HCT116 (cell line): ENCODE results near the gene ASB1. TPM values are rescaled to one million over a fixed set of nuclear protein-coding genes. Genes with fewer than 3 reads are reported as not detected.

Experiments used
- ATAC-seq: fragments of 200-7000 bp; cut with Tn5 transposase; 2 replicates; pipeline ENCODE4 v1.9.1; 2020; ENCODE audit warnings: mild to moderate bottlenecking, moderate library complexity
- BruUV-seq: library from RNA; stranded (reverse); fragments of 400-500 nt; replicated peaks from 2 replicates; lab custom pipeline; 2021; lab: Mats Ljungman, UMichigan
- CTCF ChIA-PET: fragments of 300-600 bp; sonication (Branson Sonifier 250); formaldehyde crosslinking; loops from one replicate; lab custom pipeline; 2021; ENCODE audit warnings: antibody characterized with exemption; lab: Charles Lee
- POLR2A ChIA-PET: fragments of 300-600, 350-600 bp; sonication (Branson Sonifier 250); formaldehyde crosslinking; loops from one replicate; lab custom pipeline; 2021; ENCODE audit warnings: antibody characterized with exemption; lab: Charles Lee
- RAD21 ChIA-PET, 2 experiments: fragments of 300-600 bp; sonication (Branson Sonifier 250); formaldehyde crosslinking; loops; one replicate each; lab custom pipeline; 2023; ENCODE audit warnings: low total read pairs in 2 of 2; ENCODE audit not compliant: uncharacterized antibody in 2 of 2, unreplicated experiment in 2 of 2, low non-redundant PET in 1 of 2; lab: Charles Lee
- DNase-seq: peaks from one replicate; pipeline ENCODE4 v3.0.0-alpha.2; 2010; ENCODE audit warnings: low read depth, low spot score
- H2AFZ ChIP-seq: fragments of 200-600 bp; shearing (Covaris generic), sonication (generic); 2 replicates; pipeline ENCODE4 v1.6.1; 2017; ENCODE audit warnings: low read depth, mixed run types, mixed read lengths, antibody characterized with exemption, low read length; ENCODE audit not compliant: poor library complexity, severe bottlenecking
- H3K27ac ChIP-seq: 2 replicates; pipeline ENCODE4 v1.5.1; 2012; ENCODE audit warnings: low read depth, low read length
- H3K27me3 ChIP-seq: fragments of 200-600 bp; sonication (generic); 2 replicates; pipeline ENCODE4 v1.6.1; 2016; ENCODE audit warnings: mixed run types, low read length, mixed read lengths; ENCODE audit not compliant: insufficient read depth
- H3K36me3 ChIP-seq, 2 experiments: fragments of 200-500 bp in 1 of 2; fragments of 200-600 bp in 1 of 2; sonication (Bioruptor generic) in 1 of 2; sonication (generic) in 1 of 2; 2 replicates each; pipeline versions ENCODE4 v1.5.1 to v1.6.1; 2014 to 2016; ENCODE audit warnings: low read length in 2 of 2, inconsistent platforms in 1 of 2, mixed read lengths in 1 of 2, mixed run types in 1 of 2; ENCODE audit not compliant: insufficient read depth in 2 of 2, control insufficient read depth in 1 of 2
- H3K4me1 ChIP-seq, 2 experiments: fragments of 200-600 bp in 1 of 2; sonication (generic) in 1 of 2; 2 replicates each; pipeline versions ENCODE4 v1.5.1 to v1.6.1; 2012 to 2017; ENCODE audit warnings: low read length in 2 of 2, inconsistent platforms in 1 of 2, mild to moderate bottlenecking in 1 of 2, mixed read lengths in 1 of 2, mixed run types in 1 of 2, moderate library complexity in 1 of 2; ENCODE audit not compliant: insufficient read depth in 2 of 2, control insufficient read depth in 1 of 2
- H3K4me2 ChIP-seq: fragments of 200-600 bp; sonication (generic); 2 replicates; pipeline ENCODE4 v1.6.1; 2017; ENCODE audit warnings: mixed run types, low read length, mixed read lengths
- H3K4me3 ChIP-seq, 2 experiments: fragments of 200-600 bp in 1 of 2; sonication (generic) in 1 of 2; replicated peaks in 1 of 2; 2 replicates each; pipeline ENCODE4 v1.5.1; 2011 to 2016; ENCODE audit warnings: low read length in 2 of 2, control low read depth in 1 of 2, low read depth in 1 of 2, mild to moderate bottlenecking in 1 of 2, mixed read lengths in 1 of 2, mixed run types in 1 of 2
- H3K79me2 ChIP-seq: fragments of 200-600 bp; sonication (generic); 2 replicates; pipeline ENCODE4 v1.6.1; 2017; ENCODE audit warnings: mild to moderate bottlenecking, mixed run types, low read length, moderate library complexity, mixed read lengths; ENCODE audit not compliant: insufficient read depth
- H3K9ac ChIP-seq: fragments of 200-600 bp; sonication (generic); 2 replicates; pipeline ENCODE4 v1.6.1; 2016; ENCODE audit warnings: low read length, mixed read lengths
- H3K9me2 ChIP-seq: fragments of 200-600 bp; sonication (generic), shearing (Covaris generic); 2 replicates; pipeline ENCODE4 v1.6.1; 2017; ENCODE audit warnings: mixed run types, mild to moderate bottlenecking, moderate library complexity; ENCODE audit not compliant: insufficient read depth
- H3K9me3 ChIP-seq, 2 experiments: fragments of 200-500 bp in 1 of 2; fragments of 200-600 bp in 1 of 2; sonication (Bioruptor generic) in 1 of 2; sonication (generic) in 1 of 2; 2 replicates each; pipeline ENCODE4 v1.6.1; 2014 to 2017; ENCODE audit warnings: low read length in 2 of 2, mixed read lengths in 2 of 2, inconsistent platforms in 1 of 2, low read depth in 1 of 2, mild to moderate bottlenecking in 1 of 2, mixed run types in 1 of 2, moderate library complexity in 1 of 2; ENCODE audit not compliant: control insufficient read depth in 1 of 2, insufficient read depth in 1 of 2
- H4K20me1 ChIP-seq: fragments of 200-600 bp; sonication (generic), shearing (Covaris generic); 2 replicates; pipeline ENCODE4 v1.6.1; 2017; ENCODE audit warnings: mixed run types, mild to moderate bottlenecking, moderate library complexity; ENCODE audit not compliant: insufficient read depth
- CEBPB ChIP-seq: IDR thresholded peaks from 2 replicates; pipeline ENCODE4 v1.6.1; 2012; ENCODE audit warnings: low read depth
- RAD21 ChIP-seq: IDR thresholded peaks from 2 replicates; pipeline ENCODE4 v1.6.1; 2012; ENCODE audit warnings: low read depth, mild to moderate bottlenecking
- YY1 ChIP-seq: IDR thresholded peaks from 2 replicates; pipeline ENCODE4 v1.6.1; 2011; ENCODE audit warnings: low read length, low read depth, moderate library complexity, mild to moderate bottlenecking; ENCODE audit not compliant: insufficient replicate concordance; ENCODE audit errors: extremely low read depth
- intact Hi-C: fragments of 100-400 bp; cut with micrococcal nuclease; formaldehyde crosslinking; loops from 2 replicates; pipeline ENCODE4 v1.10.0; 2022
- total RNA-seq: library from RNA; stranded (reverse); gene quantifications from one replicate; pipeline ENCODE4 v1.2.1, GENCODE V29; 2021; ENCODE audit not compliant: unreplicated experiment
- TF ChIP-seq, protein P1 (sequence below): IDR thresholded peaks from 2 replicates; pipeline ENCODE4 v1.6.1; 2012
- TF ChIP-seq, protein P2 (sequence below): IDR thresholded peaks from 2 replicates; pipeline ENCODE4 v1.6.1; 2012

The ASB1 gene
- total RNA-seq, 1 experiment from 2014 or later = 43.1 TPM

DNA sequence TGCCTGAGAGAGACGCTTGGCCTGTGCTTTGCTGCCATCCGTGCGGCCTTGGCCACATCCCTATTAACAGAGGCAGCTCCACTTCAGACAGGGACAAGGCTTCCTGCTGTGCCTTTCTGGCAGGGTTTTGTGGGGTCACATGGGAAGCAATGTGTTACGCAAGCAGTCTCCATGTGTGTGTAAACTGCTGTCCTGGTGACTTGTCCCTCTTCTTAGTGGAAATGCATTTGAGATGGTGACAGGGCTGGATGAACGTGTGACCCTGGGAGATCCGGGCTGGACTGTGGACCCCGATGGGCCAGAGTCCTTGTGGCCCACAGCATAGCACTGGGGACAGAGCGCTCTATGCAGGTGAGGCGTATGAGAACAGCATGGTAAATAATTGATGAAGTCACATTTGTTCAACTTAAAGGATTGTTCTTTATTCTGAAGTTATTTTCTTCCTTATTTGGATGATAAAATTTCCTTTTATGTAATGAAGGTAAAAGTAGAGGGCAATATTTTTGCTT lies 23.2 kb downstream of the ASB1 start:
- H3K9me3 ChIP-seq = no peaks in the 10 kb centered on the region
- no peak overlapping the region for H3K9ac ChIP-seq
- TF ChIP-seq, protein P1, sequence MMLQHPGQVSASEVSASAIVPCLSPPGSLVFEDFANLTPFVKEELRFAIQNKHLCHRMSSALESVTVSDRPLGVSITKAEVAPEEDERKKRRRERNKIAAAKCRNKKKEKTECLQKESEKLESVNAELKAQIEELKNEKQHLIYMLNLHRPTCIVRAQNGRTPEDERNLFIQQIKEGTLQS = no peak
- peak; percentile 30; the same call in 1 of the 2 replicates for TF ChIP-seq CEBPB
- TF ChIP-seq, all 23 proteins: peak for 1
- no peaks in the 10 kb centered on the region for H3K4me1 ChIP-seq
- H3K27ac ChIP-seq = no peak overlapping the region
- H3K4me2 ChIP-seq = no peak overlapping the region
- peaks cover 30% of the 10 kb centered on the region; the same call in 1 of the 2 replicates for H3K79me2 ChIP-seq
- BruUV-seq = no TSS peak
- no peak overlapping the region for H2AFZ ChIP-seq
- no peaks in the 10 kb centered on the region for H3K27me3 ChIP-seq
- intact Hi-C loops = no loop called here
- CTCF ChIA-PET = no interaction called here
- peaks cover 29 to 47% of the 10 kb centered on the region in 2 experiments for H3K36me3 ChIP-seq
- ATAC-seq = no peak
- POLR2A ChIA-PET = no interaction called here
- H4K20me1 ChIP-seq = no peaks in the 10 kb centered on the region
- no peaks in the 10 kb centered on the region for H3K9me2 ChIP-seq
- RAD21 ChIA-PET = interaction anchor here in 1 of 2 experiments (0.6 kb wide), 1 partner anchor 44 kb away, joined by 4 read pairs; no protein-coding TSS in a partner anchor
- DNase-seq = no peak
- H3K4me3 ChIP-seq = no peak overlapping the region

DNA sequence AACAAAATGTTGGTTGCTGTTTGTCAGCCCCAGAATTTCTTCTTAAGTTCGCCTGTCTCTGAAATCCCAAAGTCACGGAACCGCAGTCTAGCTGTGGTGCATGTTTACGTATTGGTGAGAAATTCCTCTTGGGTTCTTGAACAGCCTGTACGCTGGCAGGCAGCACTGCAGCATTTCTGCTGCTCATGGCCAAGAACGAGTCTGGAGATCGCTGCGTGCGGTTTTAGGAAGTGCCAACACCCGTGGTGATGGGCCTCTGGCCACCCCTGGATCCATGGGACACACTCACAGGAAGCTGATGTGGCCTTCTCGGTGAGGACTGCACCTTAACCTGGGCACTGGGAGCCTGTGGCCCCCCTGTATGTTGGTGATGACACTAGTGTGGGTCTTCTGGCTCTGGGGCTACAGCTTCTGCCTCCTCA lies 23.7 kb downstream of the ASB1 start:
- no TSS peak for BruUV-seq
- Histone ChIP-seq H3K79me2 (peaks cover 29% of the 10 kb centered on the region; the same call in 1 of the 2 replicates), H3K27me3 (no peaks in the 10 kb centered on the region), H3K4me3 (no peak overlapping the region), H2AFZ (no peak overlapping the region), H3K9me3 (no peaks in the 10 kb centered on the region), H3K36me3 (peaks cover 26 to 42% of the 10 kb centered on the region in 2 experiments), H3K9ac (no peak overlapping the region), H3K9me2 (no peaks in the 10 kb centered on the region), H4K20me1 (no peaks in the 10 kb centered on the region), H3K4me2 (no peak overlapping the region), H3K27ac (no peak overlapping the region), H3K4me1 (no peaks in the 10 kb centered on the region)
- ChIA-PET CTCF (no interaction called here), POLR2A (no interaction called here), RAD21 (no interaction called here)
- DNase-seq (no peak), ATAC-seq (no peak)
- intact Hi-C loops = no loop called here
- TF ChIP-seq RAD21 (no peak), YY1 (no peak), CEBPB (no peak)
- TF ChIP-seq, protein P2, sequence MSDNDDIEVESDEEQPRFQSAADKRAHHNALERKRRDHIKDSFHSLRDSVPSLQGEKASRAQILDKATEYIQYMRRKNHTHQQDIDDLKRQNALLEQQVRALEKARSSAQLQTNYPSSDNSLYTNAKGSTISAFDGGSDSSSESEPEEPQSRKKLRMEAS = no peak
